NCI-H1694 treated with DMSO at 0.1 percent for 48 hours (cell line): Measurements from ENCODE around the gene BRPF3.

ENCODE experiments used
- DNase-seq: peaks from one replicate; lab custom pipeline; 2025; lab: John Stamatoyannopoulos, UW

The BRPF3 gene

GRCh38 chr6:36229223-36229622 lies 32.7 kb downstream of the BRPF3 start:
- no peak for DNase-seq

GRCh38 chr6:36230371-36230770 lies 33.8 kb downstream of the BRPF3 start:
- DNase-seq = no peak

- DNase-seq = no peak
Measured at GRCh38 chr6:36232172-36232571, 35.6 kb downstream of the BRPF3 start.

GRCh38 chr6:36235309-36235708 lies 38.8 kb downstream of the BRPF3 start:
- DNase-seq = no peak

GRCh38 chr6:36235862-36236261 lies 39.3 kb downstream of the BRPF3 start:
- no peak for DNase-seq

GRCh38 chr6:36239774-36240173 lies 43.2 kb downstream of the BRPF3 start:
- no peak for DNase-seq

- no peak for DNase-seq
Measured at GRCh38 chr6:36241728-36242127, 45.2 kb downstream of the BRPF3 start.

GRCh38 chr6:36242161-36242560 lies 45.6 kb downstream of the BRPF3 start:
- no peak for DNase-seq

- DNase-seq = no peak
Measured at GRCh38 chr6:36242626-36243025, 46.1 kb downstream of the BRPF3 start.

GRCh38 chr6:36243562-36244212 lies 47.1 kb downstream of the BRPF3 start:
- no peak for DNase-seq

- no peak for DNase-seq
Measured at GRCh38 chr6:36244641-36245280, 48.2 kb downstream of the BRPF3 start.

- no peak for DNase-seq
Measured at GRCh38 chr6:36245572-36246061, 49.1 kb downstream of the BRPF3 start.

- no peak for DNase-seq
Measured at GRCh38 chr6:36246506-36247268, 50.1 kb downstream of the BRPF3 start.

GRCh38 chr6:36247693-36248092 lies 51.1 kb downstream of the BRPF3 start:
- DNase-seq = no peak

GRCh38 chr6:36248980-36249379 lies 52.4 kb downstream of the BRPF3 start:
- DNase-seq = no peak

- no peak for DNase-seq
Measured at GRCh38 chr6:36249536-36249935, 53.0 kb downstream of the BRPF3 start.

- DNase-seq = no peak
Measured at GRCh38 chr6:36252005-36252404, 55.5 kb downstream of the BRPF3 start.

GRCh38 chr6:36263390-36264000 lies 67.0 kb downstream of the BRPF3 start:
- DNase-seq = no peak

- no peak for DNase-seq
Measured at GRCh38 chr6:36265744-36266143, 69.2 kb downstream of the BRPF3 start.

- no peak for DNase-seq
Measured at GRCh38 chr6:36266913-36267644, 70.5 kb downstream of the BRPF3 start.

- no peak for DNase-seq
Measured at GRCh38 chr6:36267731-36268477, 71.4 kb downstream of the BRPF3 start.
